Right lobe of liver (tissue), 4 donors: ENCODE measurements around the gene ADGRF3.
"Not testable (repeated sequence)": the region's sequence is repeated elsewhere in the genome, so short reads cannot be mapped to it uniquely, and the experiment has no call there.

Source experiments
- POLR2A ChIP-seq: fragments of 450-650 bp; IDR thresholded peaks from one replicate; pipeline ENCODE4 v1.6.1; 2017; ENCODE audit warnings: antibody characterized with exemption, mild to moderate bottlenecking
- TF ChIP-seq, protein P1 (sequence below), 4 donors: fragments of 200-600 bp in 3 of 4; fragments of 450-650 bp in 1 of 4; IDR thresholded peaks; one replicate each; pipeline versions ENCODE4 v1.5.1 to v1.8.0; 2016 to 2022; ENCODE audit warnings: antibody characterized with exemption in 4 of 4, mild to moderate bottlenecking in 2 of 4
- donor health status: DM: no; HTN: no; CAD: no.
- donor health status: DM: no; HTN: no; CAD: no.
- donor health status: DM: no; HTN: yes; CAD: no.

DNA sequence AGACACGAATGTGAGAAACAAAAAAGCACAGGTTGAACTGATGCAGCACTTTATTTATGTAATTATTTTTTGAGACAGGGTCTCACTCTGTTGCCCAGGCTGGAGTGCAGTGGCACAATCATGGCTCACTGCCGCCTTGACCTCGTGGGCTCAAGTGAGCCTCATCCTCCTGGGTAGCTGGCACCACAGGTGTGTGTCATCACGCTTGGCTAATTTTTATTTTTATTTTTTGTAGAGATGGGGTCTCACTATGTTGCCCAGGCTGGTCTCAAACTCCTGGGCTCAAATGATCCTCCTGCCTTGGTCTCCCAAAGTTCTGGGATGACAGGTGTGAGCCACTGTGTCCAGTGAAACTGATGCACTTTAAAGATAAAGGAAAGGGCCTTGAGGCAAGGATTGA, 17.5 kb downstream of the ADGRF3 start:
- TF ChIP-seq, protein P1, sequence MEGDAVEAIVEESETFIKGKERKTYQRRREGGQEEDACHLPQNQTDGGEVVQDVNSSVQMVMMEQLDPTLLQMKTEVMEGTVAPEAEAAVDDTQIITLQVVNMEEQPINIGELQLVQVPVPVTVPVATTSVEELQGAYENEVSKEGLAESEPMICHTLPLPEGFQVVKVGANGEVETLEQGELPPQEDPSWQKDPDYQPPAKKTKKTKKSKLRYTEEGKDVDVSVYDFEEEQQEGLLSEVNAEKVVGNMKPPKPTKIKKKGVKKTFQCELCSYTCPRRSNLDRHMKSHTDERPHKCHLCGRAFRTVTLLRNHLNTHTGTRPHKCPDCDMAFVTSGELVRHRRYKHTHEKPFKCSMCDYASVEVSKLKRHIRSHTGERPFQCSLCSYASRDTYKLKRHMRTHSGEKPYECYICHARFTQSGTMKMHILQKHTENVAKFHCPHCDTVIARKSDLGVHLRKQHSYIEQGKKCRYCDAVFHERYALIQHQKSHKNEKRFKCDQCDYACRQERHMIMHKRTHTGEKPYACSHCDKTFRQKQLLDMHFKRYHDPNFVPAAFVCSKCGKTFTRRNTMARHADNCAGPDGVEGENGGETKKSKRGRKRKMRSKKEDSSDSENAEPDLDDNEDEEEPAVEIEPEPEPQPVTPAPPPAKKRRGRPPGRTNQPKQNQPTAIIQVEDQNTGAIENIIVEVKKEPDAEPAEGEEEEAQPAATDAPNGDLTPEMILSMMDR (IDR thresholded peaks at IDR 0.05): not testable (repeated sequence)
- not testable (repeated sequence) for TF ChIP-seq POLR2A
